ENCODE results near the gene CAB39L.

- TF ChIP-seq CTCF (IDR thresholded peaks at IDR 0.05) (no peak), POLR2A (IDR thresholded peaks at IDR 0.05) (no peak)
Observed at GRCh38 chr13:49330546-49330864, 113.4 kb downstream of the CAB39L start.
